ENCODE results near the gene COL16A1.

DNA sequence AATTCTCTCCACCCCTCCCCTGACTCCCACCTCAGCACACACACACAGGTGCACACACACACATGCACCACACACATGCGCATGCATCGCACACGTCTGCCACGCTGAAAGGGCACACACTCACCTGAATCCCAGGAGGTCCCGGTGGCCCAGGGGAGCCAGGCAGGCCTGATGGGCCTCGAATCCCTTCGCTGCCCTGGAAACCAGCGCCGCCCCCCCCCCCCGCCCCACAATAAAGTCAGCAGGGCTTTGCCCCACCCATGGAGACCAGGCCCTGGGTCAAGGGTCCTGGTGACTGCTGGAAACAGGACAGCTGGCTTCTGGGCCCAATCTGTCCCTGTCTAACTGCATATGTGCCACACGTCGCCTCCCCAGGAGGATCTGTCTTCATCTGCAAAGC is 41.4 kb downstream of the COL16A1 start:
- TF ChIP-seq POLR2A (IDR thresholded peaks at IDR 0.05), result no peak
- TF ChIP-seq, protein P1, sequence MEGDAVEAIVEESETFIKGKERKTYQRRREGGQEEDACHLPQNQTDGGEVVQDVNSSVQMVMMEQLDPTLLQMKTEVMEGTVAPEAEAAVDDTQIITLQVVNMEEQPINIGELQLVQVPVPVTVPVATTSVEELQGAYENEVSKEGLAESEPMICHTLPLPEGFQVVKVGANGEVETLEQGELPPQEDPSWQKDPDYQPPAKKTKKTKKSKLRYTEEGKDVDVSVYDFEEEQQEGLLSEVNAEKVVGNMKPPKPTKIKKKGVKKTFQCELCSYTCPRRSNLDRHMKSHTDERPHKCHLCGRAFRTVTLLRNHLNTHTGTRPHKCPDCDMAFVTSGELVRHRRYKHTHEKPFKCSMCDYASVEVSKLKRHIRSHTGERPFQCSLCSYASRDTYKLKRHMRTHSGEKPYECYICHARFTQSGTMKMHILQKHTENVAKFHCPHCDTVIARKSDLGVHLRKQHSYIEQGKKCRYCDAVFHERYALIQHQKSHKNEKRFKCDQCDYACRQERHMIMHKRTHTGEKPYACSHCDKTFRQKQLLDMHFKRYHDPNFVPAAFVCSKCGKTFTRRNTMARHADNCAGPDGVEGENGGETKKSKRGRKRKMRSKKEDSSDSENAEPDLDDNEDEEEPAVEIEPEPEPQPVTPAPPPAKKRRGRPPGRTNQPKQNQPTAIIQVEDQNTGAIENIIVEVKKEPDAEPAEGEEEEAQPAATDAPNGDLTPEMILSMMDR (IDR thresholded peaks at IDR 0.05), result no peak
- no peak for TF ChIP-seq EP300 (IDR thresholded peaks at IDR 0.05; ENCODE audit: low read depth)
- TF ChIP-seq POLR2AphosphoS5 (IDR thresholded peaks at IDR 0.05), result no peak

Measured in transverse colon (tissue), 4 donors.